ENCODE data around the gene RASGEF1C.

- TF ChIP-seq TARDBP (IDR thresholded peaks at IDR 0.05) (no peak), L3MBTL2 (conservative IDR thresholded peaks at IDR 0.05) (no peak), SP1 (IDR thresholded peaks at IDR 0.05) (no peak), LEF1 (IDR thresholded peaks at IDR 0.05; ENCODE audit: borderline replicate concordance) (no peak), ARNT (IDR thresholded peaks at IDR 0.05) (no peak), CTBP1 (IDR thresholded peaks at IDR 0.05; ENCODE audit: borderline replicate concordance) (no peak)
Observed at GRCh38 chr5:180139731-180140055, 69.3 kb downstream of the RASGEF1C start.
